Right lobe of liver (tissue), 4 donors: ENCODE results near the gene MSL1.

Experiments used
- CTCF ChIP-seq, 4 donors: fragments of 200-600 bp in 3 of 4; fragments of 450-650 bp in 1 of 4; IDR thresholded peaks; one replicate each; pipeline versions ENCODE4 v1.5.1 to v1.8.0; 2016 to 2022; ENCODE audit warnings: antibody characterized with exemption in 4 of 4, mild to moderate bottlenecking in 2 of 4
- POLR2A ChIP-seq: fragments of 450-650 bp; IDR thresholded peaks from one replicate; pipeline ENCODE4 v1.6.1; 2017; ENCODE audit warnings: antibody characterized with exemption, mild to moderate bottlenecking
- donor health status: DM: no; HTN: no; CAD: no.
- donor health status: DM: no; HTN: no; CAD: no.
- donor health status: DM: no; HTN: yes; CAD: no.

GRCh38 chr17:40157973-40158372 is 36.2 kb downstream of the MSL1 start:
- TF ChIP-seq CTCF (IDR thresholded peaks at IDR 0.05) (no peak), POLR2A (no peak)
